ENCODE results near the gene TDRKH. TPM values are rescaled to one million over a fixed set of nuclear protein-coding genes. Genes with fewer than 3 reads are reported as not detected.

The TDRKH gene
- polyA plus RNA-seq, 1 experiment = 1.1 TPM

DNA sequence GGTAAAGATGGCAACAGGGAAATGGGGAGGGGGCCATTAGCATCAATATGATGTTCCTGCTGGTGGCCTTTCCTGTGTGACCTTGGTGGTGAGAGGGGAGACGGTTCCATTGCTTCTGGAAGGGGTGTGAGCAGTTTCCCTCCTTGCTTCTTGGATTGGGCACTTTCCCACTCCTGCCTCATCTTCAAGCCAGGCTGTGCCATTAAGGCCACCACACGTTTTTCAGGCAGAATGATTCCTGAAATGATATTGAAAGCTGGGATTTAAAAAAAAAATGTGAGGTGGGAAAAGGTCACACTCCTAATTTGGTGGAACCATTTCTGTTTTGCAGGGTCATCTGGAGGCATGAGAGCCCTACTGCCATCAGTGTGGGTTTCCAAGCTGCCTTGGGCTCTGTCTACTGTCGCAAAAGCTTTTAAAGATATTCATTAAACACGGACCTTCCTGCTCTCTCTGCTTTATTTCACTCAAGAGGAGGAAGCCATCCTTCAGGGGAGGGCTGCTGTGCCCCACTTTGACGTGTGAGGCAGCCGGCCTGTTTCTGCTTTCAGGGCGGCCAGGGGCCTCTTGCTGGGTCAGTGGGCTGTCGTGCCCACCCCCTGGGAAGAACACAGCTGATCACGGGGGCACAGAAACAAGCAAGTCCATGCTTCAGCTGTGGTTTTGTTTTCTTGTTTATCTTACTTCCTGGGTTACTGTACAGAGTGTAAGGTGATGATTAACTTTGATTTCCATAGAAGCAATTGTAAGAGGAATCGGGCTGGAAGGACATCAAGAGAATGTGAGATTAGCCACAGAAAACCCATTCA, 60.9 kb downstream of the TDRKH start:
- no peaks in the 10 kb centered on the region for H3K36me3 ChIP-seq (ENCODE audit: control insufficient read depth, insufficient read depth, low read length)
- ChIA-PET POLR2A (no interaction called here), CTCF (interaction anchor here (0.6 to 1.7 kb wide), 6 partner anchors 36 to 285 kb away, joined by 3 to 7 read pairs (median 6); no protein-coding TSS in a partner anchor)
- no peak overlapping the region for H3K4me3 ChIP-seq (ENCODE audit: low read depth, low read length)
- TF ChIP-seq, protein P1, sequence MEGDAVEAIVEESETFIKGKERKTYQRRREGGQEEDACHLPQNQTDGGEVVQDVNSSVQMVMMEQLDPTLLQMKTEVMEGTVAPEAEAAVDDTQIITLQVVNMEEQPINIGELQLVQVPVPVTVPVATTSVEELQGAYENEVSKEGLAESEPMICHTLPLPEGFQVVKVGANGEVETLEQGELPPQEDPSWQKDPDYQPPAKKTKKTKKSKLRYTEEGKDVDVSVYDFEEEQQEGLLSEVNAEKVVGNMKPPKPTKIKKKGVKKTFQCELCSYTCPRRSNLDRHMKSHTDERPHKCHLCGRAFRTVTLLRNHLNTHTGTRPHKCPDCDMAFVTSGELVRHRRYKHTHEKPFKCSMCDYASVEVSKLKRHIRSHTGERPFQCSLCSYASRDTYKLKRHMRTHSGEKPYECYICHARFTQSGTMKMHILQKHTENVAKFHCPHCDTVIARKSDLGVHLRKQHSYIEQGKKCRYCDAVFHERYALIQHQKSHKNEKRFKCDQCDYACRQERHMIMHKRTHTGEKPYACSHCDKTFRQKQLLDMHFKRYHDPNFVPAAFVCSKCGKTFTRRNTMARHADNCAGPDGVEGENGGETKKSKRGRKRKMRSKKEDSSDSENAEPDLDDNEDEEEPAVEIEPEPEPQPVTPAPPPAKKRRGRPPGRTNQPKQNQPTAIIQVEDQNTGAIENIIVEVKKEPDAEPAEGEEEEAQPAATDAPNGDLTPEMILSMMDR (IDR thresholded peaks at IDR 0.05; ENCODE audit: insufficient read depth, low read depth, low read length) = no peak
- peaks cover 15% of the 10 kb centered on the region for H3K27me3 ChIP-seq (ENCODE audit: control insufficient read depth, insufficient read depth, low read length)
- no peak for DNase-seq (ENCODE audit: low read depth)

DNA sequence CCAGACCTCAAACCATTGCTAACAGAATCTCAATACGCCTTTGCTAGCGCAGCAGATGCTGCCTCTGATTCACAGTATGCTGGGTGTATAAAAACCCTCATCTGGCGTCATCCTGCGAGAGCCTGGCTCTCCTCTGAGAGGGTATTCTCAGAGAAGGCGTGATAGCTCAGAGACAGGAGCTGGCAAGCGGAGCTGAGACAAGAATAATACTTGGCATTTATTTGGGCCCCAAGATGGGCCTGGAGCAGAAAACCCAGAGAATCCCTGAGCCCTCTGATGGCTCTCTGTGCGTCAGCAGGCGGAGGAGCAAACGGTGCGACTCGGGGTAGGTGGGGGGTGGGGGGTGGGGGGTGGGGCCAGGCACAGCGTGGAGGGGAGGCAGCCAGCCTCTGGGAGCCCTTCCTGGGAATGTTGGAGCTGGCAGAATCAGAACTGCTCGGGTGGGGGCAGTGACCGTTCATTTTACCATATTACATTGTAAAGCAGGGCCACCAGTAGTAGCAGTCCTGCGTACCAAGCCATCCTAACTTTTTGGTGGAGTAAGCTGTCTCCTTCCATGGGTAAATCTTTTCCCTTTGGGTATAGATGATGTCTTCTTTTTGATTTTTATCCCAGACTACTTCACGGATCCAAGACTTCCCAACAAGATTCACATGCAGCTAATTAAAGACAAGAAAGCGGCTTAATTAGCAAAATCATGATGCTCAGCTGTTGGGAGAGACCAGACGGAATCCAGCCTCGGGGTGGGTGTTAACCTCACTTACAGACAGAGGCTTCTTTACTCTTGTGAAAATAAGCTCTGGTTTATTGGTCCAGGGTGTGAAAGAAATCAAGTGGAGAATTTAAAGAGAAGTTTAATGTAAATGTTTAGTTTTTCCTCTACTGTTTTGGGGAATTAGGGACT, 61.9 kb downstream of the TDRKH start:
- ChIA-PET POLR2A (no interaction called here), CTCF (interaction anchor here (0.6 to 1.7 kb wide), 6 partner anchors 10 to 284 kb away, joined by 3 to 7 read pairs (median 6); no protein-coding TSS in a partner anchor)
- TF ChIP-seq, protein P1 (IDR thresholded peaks at IDR 0.05; ENCODE audit: insufficient read depth, low read depth, low read length) = no peak
- Histone ChIP-seq H3K27me3 (ENCODE audit: control insufficient read depth, insufficient read depth, low read length) (peaks cover 19% of the 10 kb centered on the region), H3K4me3 (ENCODE audit: low read depth, low read length) (no peak overlapping the region), H3K36me3 (ENCODE audit: control insufficient read depth, insufficient read depth, low read length) (no peaks in the 10 kb centered on the region)
- no peak for DNase-seq (ENCODE audit: low read depth)

DNA sequence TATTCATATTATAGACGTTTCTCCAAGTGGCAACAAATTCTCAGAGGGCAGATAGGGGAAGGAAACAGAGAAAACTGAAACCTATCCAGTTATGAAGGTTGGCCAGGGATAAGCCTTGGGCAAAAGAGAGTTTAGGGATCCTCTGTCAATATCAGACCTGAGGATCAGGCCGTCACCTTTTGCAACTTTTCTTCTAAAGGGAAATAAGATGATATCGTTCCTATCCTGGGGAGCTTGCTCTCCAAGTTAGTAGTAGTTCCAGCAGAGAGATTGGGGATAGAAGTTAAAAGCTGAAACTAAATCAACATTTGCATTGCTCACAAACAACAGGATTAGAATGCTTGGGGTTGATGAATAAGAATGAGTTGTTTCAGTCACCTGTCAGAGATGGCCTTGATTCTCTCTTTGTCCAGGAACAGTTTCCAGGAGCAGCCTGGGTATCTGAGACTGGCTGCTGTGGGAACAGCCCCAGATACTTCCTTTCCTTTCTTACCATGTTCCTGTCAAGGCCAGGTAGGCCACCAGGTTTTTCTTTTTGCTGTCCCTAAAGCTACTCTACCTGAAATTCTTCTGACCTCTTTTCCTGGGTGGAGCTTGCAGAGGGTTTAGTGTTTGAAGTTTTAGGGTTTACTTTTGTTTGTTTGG, 66.5 kb downstream of the TDRKH start:
- Histone ChIP-seq H3K4me3 (ENCODE audit: low read depth, low read length) (no peak overlapping the region), H3K27me3 (ENCODE audit: control insufficient read depth, insufficient read depth, low read length) (peaks cover 25% of the 10 kb centered on the region), H3K36me3 (ENCODE audit: control insufficient read depth, insufficient read depth, low read length) (no peaks in the 10 kb centered on the region)
- no peak for DNase-seq (ENCODE audit: low read depth)
- ChIA-PET CTCF (interaction anchor here (0.7 to 1.6 kb wide), 3 partner anchors 11 to 383 kb away, joined by 3 to 6 read pairs (median 3); no protein-coding TSS in a partner anchor), POLR2A (no interaction called here)
- TF ChIP-seq, protein P1 (IDR thresholded peaks at IDR 0.05; ENCODE audit: insufficient read depth, low read depth, low read length) = no peak

Small RNA genes lying within 50 kb of the gene (small RNA-seq; reads per million reads assigned to genes)
- gene RNU6-662P (ENCODE audit: insufficient read length, low read depth, low replicate concordance) = not detected

Other genes starting within 250 kb of the TDRKH start
- 7.0 and 10.4 TPM in 2 replicates for gene SNX27, start 178.4 kb downstream of the TDRKH start, polyA plus RNA-seq (2011; rRNA removed)
- gene CELF3, start 73.7 kb downstream of the TDRKH start, polyA plus RNA-seq (2011; rRNA removed) = not detected in 2 replicates
- gene RIIAD1, start 69.0 kb downstream of the TDRKH start, polyA plus RNA-seq (2011; rRNA removed) = not detected in 2 replicates
- gene MRPL9, start 27.0 kb downstream of the TDRKH start, polyA plus RNA-seq (2011; rRNA removed) = 89.6 and 105 TPM in 2 replicates
- gene LINGO4, start 14.9 kb upstream of the TDRKH start, polyA plus RNA-seq (2011; rRNA removed) = not detected in 2 replicates
- not detected in 2 replicates for gene RORC, start 41.3 kb upstream of the TDRKH start, polyA plus RNA-seq (2011; rRNA removed)
- gene C2CD4D, start 49.3 kb upstream of the TDRKH start, polyA plus RNA-seq (2011; rRNA removed) = not detected in 2 replicates
- gene THEM5, start 63.2 kb upstream of the TDRKH start, polyA plus RNA-seq (2011; rRNA removed) = not detected in 2 replicates
- 11.7 and 17.2 TPM in 2 replicates for gene THEM4, start 119.0 kb upstream of the TDRKH start, polyA plus RNA-seq (2011; rRNA removed)
- gene S100A10, start 203.4 kb upstream of the TDRKH start, polyA plus RNA-seq (2011; rRNA removed) = 40.3 and 88.4 TPM in 2 replicates
- 1,269 and 1,278 TPM in 2 replicates for gene S100A11, start 246.5 kb upstream of the TDRKH start, polyA plus RNA-seq (2011; rRNA removed)

Measured in BJ (cell line).